ENCODE results near the gene UBE2E1.

Gene UBE2E1

GRCh38 chr3:23778446-23778845, 27.3 kb upstream of the UBE2E1 start:
- DNase-seq (ENCODE audit: low spot score) = no peak
- in situ Hi-C loops (cut with MboI; ENCODE audit: low pct_unique_long_range_greater_than_20kb, low sequenced_read_pairs, unreplicated experiment) = no loop called here
- TF ChIP-seq CTCF (IDR thresholded peaks at IDR 0.05; ENCODE audit: extremely low read depth, insufficient read depth, missing control alignments) = no peak

- in situ Hi-C loops (cut with MboI; ENCODE audit: low pct_unique_long_range_greater_than_20kb, low sequenced_read_pairs, unreplicated experiment) = no loop called here
- no peak for TF ChIP-seq CTCF (IDR thresholded peaks at IDR 0.05; ENCODE audit: extremely low read depth, insufficient read depth, missing control alignments)
Measured at GRCh38 chr3:23779841-23780240, 25.9 kb upstream of the UBE2E1 start.

GRCh38 chr3:23781051-23781450, 24.7 kb upstream of the UBE2E1 start:
- TF ChIP-seq CTCF (IDR thresholded peaks at IDR 0.05; ENCODE audit: extremely low read depth, insufficient read depth, missing control alignments) = no peak
- DNase-seq (ENCODE audit: low spot score) = no peak
- in situ Hi-C loops (cut with MboI; ENCODE audit: low pct_unique_long_range_greater_than_20kb, low sequenced_read_pairs, unreplicated experiment) = no loop called here

More at GRCh38 chr3:23779841-23780240, 25.9 kb upstream of the UBE2E1 start:
- no peak for DNase-seq (ENCODE audit: low spot score)

GRCh38 chr3:23781871-23782270, 23.9 kb upstream of the UBE2E1 start:
- in situ Hi-C loops (cut with MboI; ENCODE audit: low pct_unique_long_range_greater_than_20kb, low sequenced_read_pairs, unreplicated experiment) = no loop called here
- TF ChIP-seq CTCF (IDR thresholded peaks at IDR 0.05; ENCODE audit: extremely low read depth, insufficient read depth, missing control alignments) = no peak
- DNase-seq (ENCODE audit: low spot score) = no peak

GRCh38 chr3:23785097-23785645, 20.6 kb upstream of the UBE2E1 start:
- in situ Hi-C loops (cut with MboI; ENCODE audit: low pct_unique_long_range_greater_than_20kb, low sequenced_read_pairs, unreplicated experiment) = no loop called here
- no peak for TF ChIP-seq CTCF (IDR thresholded peaks at IDR 0.05; ENCODE audit: extremely low read depth, insufficient read depth, missing control alignments)

GRCh38 chr3:23785882-23786281, 19.9 kb upstream of the UBE2E1 start:
- in situ Hi-C loops (cut with MboI; ENCODE audit: low pct_unique_long_range_greater_than_20kb, low sequenced_read_pairs, unreplicated experiment) = no loop called here
- DNase-seq (ENCODE audit: low spot score) = no peak
- TF ChIP-seq CTCF (IDR thresholded peaks at IDR 0.05; ENCODE audit: extremely low read depth, insufficient read depth, missing control alignments) = no peak

More at GRCh38 chr3:23785097-23785645, 20.6 kb upstream of the UBE2E1 start:
- DNase-seq (ENCODE audit: low spot score) = no peak

- DNase-seq (ENCODE audit: low spot score) = no peak
- TF ChIP-seq CTCF (IDR thresholded peaks at IDR 0.05; ENCODE audit: extremely low read depth, insufficient read depth, missing control alignments) = no peak
- in situ Hi-C loops (cut with MboI; ENCODE audit: low pct_unique_long_range_greater_than_20kb, low sequenced_read_pairs, unreplicated experiment) = no loop called here
Measured at GRCh38 chr3:23791678-23792077, 14.1 kb upstream of the UBE2E1 start.

All from GM13977 (cell line).